Right hindlimb (tissue), 1 donor: ENCODE measurements around the gene SNX27.

Source experiments
- DNase-seq: peaks from one replicate; pipeline ENCODE4 v3.0.0-alpha.2; 2018

The SNX27 gene

DNA sequence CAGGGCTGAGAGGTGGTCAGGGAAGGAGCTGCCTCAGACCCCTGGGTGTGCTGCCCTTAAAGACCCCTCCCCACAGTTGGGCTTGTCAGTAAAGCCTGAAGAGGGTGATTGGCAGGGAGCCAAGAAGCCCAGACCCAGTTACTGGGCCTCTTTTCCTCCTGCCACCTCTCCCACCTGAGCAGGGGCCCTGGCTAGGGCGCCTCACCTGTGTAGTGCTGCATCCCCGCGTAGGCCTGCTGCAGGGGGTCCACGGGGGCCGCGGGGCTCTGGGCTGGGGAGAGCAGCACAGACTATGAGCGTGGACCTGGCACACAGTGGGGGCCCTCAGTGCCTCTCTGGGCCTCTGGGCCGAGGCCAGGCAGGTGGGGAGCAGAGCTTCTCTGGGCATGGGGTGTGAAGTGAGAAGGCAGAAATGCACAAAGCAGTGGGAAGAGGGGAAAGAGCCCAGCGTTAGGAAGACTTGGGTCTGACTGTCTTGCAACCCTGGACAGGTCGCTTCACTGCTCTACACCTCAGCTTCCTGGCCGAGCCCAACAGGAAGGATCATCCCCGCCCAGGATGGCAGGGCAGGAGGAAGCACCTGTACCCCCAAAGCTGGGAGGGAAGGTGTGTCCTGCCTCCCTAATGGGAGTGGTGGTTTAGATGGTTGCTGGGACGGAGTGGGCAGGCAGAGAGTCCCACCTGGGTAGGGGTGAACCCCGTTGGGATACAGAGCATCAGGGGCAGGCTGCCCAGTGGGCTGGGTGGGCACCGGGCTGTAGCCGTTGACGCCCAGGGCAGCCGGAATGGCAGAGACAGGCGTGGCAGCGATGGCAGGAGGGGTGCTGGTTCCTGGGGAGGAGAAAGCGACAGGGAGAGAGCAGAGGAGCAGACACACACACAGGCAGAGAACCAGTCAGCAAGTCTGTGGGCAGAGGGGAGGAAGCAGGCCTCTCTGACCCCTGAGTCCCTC is 94.9 kb downstream of the SNX27 start:
- no peak for DNase-seq

DNA sequence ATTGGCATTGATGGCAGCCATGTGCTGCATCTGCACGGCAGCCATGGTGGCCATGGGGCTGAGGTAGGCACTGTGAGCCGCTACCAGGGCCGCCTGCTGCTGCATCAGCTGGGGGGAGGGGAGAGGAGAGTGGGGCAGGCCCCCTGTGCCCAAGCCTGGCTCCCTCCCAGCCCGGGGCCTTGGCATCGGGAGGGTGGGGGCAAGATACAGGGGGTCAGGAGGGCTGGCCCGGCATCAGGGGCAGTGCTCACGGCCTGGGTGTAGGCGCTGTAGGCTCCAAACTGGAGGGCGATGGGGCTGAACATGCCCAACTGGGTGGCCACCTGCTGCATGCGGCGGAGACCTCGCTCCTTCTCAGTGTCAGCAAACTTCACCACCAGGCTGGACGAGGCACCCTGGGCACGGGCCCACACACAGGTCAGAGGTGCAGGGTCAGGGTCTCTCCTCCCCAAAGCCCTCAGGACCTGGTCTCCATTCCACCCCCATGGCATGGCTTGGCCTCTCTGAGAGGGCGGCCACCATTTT is 95.8 kb downstream of the SNX27 start:
- DNase-seq = no peak

DNA sequence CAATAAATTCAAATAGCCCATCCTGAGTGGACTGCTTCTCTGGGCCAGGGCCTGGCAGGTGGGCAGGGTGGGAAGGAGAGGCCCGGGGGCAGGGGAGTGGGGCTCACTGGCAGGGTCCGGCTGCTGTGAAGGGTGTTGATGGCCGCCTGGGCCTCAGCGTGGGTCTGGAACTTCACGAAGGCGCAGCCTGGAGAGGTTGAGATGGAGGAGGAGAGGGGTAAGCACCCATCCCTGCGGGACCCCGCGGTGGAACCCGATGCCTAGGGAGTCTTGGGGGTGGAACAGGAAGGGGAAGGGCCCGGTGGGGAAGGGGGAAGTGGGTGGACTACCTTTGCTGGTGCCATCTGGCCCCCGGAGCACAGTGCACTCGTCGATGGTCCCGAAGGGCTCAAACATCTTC is 97.0 kb downstream of the SNX27 start:
- no peak for DNase-seq

DNA sequence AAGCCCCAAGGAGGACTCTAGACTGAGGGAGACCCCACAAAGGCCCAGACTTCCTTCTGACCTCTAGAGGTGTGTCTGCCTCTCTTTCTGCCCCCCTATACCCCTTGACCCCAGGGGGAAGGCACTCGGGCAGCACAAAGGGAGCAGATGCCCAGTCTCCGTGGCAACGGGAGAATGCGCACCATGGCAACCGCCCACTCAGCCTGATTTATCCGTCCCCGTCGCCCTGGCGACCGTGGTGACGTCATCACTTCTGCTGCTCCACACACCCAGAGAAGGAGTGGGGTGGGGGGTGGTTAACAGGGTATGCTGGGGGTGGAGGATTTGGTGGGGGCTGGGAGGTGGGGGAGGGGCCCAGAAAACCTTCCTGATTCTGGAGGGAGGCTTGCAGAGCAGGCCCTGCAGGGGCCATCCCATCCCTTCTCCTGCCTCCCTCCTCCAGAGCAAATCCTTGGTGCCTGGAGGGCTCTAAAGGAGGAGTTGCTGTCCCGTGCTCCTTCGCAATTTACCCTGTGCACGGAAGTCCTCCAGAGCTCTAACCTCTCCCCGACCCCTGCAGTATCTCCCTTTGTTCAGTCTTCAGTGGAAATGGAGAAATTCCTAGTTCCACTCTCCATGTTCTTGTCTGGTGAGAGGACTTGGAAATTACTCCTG is 98.5 kb downstream of the SNX27 start:
- DNase-seq = no peak

DNA sequence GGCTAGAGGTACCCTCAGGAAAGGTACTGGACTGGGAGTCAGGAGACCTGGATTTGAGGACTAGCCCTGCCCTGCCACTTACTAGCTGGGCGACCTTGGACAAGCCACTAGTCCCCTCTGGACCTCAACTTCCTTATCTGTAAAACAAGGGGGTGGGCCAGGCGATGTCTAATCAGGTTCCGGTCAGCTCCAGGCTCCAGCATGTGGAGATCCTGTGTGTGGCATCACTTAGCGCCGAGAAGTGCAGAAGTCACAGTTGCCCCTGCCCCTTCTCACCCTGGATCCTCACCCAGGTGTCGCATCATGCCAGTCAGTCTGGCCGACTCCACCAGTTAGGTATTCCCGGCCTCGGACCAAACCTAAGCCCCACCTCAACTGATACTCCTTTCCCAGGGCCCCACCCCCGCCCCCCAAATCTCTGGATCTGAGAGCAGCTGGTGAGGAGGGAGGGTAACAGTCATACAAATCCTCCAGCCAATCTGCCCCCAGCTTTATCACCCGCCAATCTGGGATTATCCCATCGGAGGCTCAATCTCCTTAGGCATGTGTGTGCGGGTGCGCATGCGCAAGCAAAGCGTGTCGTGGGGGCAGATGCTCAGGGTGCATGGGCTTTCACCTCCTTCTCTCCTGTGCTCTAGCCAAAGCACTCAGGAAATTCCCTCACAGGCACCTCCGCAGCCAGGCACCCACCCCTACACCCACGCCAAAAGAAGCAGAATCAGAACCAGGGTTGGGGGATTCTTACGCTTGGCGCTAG is 99.4 kb downstream of the SNX27 start:
- no peak for DNase-seq

DNA sequence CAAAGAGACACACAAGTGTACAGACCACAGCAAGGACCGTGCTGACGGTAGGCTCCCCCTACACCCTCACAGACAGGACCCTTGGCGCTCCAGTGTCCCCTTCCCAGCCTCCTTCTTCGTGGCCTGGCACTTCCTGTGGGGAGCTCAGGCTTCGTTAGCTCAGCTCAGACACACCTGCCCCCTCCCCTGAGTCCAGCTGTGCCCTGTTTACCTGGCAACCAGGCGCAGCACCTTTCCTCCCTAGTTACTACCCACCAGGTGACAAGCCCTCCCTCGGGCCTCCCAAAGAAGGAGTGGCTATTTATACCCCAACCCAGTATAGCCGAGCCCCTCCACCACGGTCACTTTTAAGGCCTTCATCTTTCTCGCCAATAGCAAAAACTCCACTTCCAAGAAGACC is 100.1 kb downstream of the SNX27 start:
- DNase-seq = no peak

DNA sequence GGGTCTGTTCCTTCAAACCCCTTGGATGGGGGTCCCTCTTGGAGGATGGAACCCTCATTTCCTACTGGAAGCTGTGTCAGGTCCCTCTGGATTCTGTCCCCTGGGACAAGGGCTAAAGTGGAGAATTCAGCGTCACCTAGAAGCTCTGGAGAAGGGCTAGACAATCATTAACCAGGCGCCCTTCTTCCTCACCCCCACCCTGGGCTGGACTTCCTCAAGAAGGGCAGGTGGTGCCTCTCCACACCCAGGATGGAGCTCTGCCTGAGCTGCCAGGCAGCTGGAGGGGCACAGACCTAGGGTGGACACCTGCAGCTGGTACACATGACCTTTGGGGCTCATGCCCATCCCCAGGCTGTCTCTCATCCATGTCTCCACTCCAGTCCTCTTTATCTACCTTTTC is 101.2 kb downstream of the SNX27 start:
- DNase-seq = no peak

DNA sequence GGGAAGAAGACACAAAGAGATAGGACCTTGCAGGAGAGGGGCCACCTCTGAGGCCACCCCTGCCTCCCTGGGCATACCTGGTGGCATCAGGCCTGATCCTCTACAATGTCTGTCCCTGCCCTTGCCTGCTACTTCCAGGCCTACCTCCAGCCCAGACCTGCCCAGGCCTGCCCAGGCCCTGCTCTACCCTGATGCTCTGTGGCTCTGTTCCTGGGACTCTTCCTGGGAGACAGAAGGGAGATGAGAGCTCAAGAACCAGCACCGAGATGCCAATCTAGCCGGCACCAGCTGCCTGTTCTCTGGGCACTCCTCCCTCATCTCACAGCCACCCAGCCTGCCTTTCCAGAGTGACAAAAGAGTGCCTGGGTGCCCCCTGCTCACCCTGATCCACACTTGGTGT is 102.0 kb downstream of the SNX27 start:
- DNase-seq = no peak

DNA sequence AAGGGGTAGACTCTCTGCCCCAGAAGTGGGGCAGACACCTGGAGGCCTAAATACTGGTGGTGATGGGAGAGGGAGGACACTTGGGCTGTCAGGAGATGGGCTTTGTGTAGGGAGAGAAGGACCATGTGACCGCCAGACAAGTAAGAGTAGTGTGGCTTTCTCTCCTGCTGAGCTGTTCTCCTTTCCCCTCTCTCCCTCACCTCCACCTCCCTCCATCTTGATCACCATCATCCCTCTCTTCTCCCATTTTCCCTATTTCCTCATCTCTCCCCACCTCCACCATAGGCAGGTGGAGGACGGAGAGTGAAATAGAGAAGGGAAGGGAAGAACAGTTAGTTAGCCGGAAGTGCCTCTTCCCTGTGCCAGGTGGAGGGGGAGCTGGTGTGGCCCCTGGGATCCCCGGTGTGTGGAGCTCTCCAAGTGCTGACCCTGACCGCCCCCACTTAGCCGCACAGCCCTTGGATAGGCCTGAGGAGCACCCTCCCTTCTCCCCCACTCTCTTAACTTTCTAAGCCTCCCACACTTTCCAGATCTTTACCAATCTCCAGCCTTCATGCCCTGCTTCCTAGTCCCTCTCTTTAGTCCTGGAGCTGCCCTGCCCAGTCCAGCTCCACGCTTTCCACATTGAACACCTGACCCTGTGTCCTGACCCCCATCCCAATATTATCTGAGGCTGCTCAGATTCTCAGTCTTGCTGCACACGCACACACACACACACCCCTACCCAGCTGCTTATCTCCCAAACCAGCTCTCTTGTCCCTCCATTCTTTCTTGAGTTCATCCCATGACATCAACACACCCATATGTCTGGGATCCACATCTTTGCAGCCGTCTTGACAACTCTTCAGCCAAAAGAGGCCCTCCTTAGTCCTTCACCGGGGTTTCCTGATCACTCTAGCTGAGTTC is 103.2 kb downstream of the SNX27 start:
- no peak for DNase-seq

DNA sequence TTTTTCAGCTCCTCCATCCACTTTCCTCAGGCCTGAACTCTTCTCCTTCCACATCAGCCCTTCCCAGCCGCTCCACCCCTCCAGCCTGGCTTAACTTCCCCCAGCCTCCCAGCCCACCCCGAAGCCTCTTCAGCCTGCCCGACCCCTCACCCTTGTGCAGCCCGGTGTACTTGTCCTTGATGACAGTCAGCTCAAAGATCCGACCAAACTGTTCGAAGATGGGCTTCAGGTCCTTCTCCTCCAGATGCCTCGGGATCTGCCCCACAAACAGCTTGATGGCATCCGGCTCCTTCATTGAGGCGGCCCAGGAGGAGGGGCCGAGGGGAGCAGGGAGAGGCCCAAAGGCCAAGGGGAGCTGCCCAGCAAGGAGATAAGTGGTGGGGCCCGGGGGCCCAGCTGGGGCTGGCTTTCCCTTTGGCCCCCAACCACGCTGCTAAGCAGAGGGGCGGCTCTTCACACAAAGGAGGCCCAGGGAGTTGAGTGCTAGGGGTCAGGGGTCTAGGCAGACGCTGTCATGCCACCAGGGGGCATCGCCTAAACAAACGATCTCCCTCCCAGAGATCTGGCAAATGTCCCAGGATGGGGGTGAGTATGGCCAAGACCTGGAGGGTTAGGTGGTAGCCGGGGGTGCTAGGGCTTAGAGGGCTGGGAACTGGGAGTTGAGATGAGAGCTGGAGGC is 104.0 kb downstream of the SNX27 start:
- DNase-seq = no peak

DNA sequence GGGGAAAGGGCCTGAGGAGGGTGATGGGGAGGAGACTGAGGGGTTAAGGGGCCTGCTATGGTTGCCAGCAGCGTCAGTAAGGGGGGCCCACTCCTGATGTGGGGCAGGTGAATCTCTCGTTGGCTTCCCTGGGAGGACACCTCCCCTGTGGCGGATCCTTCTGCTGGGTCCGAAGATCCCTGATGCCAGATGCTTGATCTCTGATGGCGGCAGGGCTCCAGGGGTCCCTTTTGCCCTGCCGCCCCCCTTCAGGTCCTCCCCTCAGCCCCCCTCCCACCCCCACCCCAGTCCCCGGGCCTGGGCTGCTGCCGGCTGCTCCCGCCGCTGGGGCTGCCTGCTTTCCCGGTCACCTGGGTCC is 104.5 kb downstream of the SNX27 start:
- no peak for DNase-seq

DNA sequence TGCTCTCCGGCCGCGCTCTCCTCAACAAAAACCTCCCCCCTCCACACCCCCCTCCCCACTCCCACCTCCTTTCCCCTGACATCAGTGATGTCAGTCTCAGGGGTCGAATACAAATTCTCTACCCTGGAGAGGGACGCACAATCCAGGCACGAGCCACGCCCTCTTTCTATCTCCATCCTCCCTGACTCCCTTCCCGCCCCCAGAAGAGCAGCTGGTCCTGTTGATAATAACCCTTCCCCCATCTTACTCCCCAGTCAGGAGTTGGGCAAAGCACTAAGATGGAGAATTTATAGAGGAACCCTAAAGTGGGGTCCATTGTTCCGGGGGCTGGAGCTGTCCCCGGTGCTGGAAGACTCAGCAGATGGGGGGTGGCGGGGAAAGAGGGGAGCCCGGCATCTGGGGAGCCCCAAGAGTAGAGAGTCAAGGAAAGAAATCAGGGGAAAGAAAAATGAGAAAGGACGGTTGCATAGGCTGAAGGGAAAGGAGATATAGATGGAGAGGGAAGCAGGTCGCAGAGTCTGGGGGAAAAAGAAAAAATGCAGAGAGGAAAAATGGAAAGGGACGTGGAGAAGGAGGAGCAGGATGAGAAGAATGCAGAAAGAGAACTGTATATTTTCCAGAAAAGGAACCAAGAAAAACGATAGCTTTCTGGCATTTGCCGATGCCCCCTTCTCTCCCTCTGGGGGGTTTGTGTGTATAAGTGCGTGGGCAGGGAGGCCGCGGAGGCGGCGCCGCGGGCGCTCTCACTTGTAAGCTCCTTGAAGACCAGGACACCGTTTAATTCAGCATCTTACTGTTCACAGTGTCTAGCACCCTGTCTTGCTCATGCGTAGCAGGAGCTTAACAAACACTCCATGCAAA is 105.2 kb downstream of the SNX27 start, which contains the start of gene CELF3:
CELF3 (minus strand) TSS at position 33 of the 861 bp plus-strand sequence. CDS start 783 bp downstream, outside the sequence.
- no peak for DNase-seq

DNA sequence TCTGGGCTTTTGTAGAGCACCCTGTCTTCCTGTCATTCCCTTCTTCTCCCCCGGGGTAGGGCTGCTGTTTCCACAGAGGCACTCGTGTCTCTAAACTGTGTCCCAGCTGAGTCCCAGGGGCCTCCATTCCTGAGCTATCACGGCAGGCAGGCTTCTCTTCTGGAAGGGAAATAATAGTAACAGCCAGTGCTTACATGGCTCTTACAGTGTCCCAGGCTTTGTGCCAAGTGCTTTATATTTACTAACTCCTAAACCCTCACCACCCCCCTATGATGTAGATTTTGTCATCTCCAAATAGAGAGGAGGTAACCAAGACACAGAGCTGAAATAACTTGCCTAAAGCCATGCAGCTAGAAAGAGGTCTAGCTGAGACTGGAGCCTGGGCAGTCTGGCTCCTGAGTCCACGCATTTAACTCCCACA is 106.2 kb downstream of the SNX27 start:
- DNase-seq = no peak

DNA sequence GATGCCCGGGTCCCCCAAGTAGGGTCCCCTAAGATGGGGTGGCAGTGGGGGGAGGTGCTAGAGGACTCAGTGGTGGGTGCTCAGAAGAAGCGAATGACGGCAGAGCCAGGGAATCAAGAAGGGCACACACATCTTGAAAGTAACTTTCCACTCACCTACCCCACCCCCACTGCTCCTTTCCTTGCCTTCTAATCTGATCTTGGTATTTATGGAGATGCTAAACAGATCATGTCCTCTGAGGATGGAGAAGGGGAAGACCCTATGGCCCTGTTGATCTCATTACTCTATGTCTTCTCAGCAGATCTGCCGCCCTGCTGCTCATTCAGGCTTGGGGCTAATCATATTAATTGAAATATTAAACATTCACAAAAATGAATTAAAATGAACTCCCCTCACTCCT is 106.8 kb downstream of the SNX27 start:
- DNase-seq = no peak

DNA sequence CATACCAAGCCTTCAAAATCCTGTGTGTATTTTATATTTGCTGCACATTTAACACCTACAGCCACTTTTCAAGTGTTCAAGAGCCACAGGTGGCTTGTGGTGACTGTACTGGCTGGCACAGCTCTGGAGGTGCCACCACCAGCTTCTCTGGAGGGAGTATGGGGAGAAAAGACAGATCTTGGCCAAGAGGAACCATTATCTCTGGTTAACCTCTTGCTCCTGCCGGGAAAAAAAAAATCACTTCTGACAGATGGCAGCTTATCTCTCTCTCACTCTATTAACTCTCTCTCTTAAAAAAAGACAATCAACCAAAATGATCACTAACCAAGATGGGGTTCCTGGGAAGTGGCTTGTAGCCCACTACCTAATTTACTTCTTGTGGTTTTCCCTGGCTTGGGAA is 108.3 kb downstream of the SNX27 start:
- DNase-seq = no peak

DNA sequence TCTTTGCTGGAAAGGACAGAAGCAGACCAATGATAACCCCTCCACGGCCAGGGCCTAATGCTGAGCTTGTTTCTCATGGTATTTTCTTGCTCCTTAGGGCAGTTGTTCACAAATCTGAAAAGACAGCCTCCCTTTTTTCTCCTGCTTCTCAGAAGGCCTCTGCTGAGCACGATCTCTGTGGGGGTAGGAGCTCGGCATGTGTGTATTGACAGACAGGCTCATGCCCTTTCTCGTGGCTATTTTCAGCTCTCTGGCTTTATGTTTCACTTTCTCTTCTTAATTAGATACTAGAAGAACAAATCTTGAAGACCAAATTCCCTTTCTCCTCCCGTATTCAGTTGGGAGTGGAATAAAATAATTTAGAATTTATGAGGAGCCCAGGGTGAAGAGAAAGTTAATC is 108.7 kb downstream of the SNX27 start:
- DNase-seq = no peak

DNA sequence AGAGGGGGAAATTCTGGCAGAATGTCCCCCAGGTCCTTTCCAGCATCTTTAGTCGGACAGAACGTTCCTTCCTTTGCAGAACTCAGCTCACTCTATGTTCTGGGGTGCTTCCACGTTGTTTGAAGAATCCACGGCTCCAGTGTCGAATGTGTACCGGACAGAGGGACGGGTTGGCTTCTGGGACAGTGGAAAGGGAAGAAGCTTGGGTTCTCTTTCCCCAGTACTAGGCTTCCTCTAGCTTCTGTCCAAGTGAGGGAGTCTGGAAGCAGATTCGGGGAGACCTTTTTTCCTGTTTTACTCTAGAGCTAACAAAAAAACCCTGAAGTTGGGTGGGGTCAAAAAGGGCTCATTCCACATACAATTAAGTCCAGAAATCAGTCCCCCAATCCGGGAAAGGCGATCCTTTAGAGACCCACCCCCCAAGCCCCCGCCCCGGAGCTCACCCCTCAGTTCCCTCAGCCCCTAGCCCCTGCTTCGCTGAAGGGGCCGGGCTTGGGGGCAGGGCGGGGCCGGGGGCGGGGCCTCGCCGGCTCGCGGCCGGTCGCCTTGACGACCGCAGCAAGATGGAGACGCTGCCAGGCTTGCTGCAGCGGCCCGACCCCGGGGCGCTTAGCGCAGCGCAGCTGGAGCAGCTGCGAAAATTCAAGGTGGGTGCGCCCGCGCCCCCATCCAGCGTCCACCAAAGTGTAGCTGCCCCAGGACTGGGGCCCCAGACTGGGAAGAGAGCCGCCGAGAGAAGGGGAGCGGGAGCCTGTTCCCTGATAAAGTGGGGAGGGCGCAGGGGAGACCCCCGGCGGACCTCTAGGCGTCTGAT is 109.3 kb downstream of the SNX27 start, which contains the start of gene RIIAD1:
RIIAD1 (plus strand) TSS at position 549 of the 814 bp plus-strand sequence; CDS start at position 564, 15 bp downstream.
- DNase-seq = peak; percentile 62

DNA sequence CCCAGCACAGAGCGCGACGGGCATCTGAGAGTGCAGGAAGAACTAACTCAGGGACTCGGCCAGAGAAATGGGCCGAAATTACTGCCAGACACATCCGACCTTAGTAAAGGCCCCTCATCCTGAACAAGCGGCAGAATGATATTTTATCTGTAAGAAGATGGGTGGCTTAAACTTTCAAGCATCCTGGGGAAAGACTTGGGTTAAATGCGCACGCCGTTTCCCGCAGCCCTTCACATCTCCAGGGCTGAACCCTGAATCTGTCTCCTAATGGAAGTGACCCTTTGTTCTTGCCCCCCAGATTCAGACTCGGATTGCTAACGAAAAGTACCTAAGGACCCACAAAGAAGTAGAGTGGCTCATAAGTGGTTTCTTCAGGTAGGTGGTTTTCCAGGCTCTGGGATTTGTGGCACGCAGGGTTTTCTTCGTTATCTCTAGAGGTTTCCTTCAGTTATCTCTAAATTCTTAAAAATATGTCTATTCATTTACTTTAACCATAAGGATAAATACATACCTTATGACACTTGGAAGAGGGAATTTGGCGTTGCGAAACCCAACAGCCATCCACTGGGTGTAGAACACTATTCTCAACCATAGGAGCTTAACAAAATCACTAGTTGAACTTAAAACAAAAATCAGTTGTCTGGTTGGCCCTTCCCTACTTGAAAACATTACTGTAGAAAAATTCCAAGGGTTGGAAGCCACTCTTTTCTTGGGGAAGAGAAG is 110.1 kb downstream of the SNX27 start:
- DNase-seq = no peak
